Lower leg skin (tissue), 3 donors: ENCODE results near the gene SKA1.

ENCODE experiments used
- POLR2A ChIP-seq, 2 donors: fragments of 450-650 bp; IDR thresholded peaks; one replicate each; pipeline ENCODE4 v1.6.1; 2016 to 2017; ENCODE audit warnings: antibody characterized with exemption in 2 of 2, mild to moderate bottlenecking in 1 of 2, moderate library complexity in 1 of 2
- TF ChIP-seq, protein P1 (sequence below), 3 donors: fragments of 450-650 bp; IDR thresholded peaks; one replicate each; pipeline ENCODE4 v1.5.1; 2016; ENCODE audit warnings: antibody characterized with exemption in 3 of 3, mild to moderate bottlenecking in 3 of 3, moderate library complexity in 2 of 3

DNA sequence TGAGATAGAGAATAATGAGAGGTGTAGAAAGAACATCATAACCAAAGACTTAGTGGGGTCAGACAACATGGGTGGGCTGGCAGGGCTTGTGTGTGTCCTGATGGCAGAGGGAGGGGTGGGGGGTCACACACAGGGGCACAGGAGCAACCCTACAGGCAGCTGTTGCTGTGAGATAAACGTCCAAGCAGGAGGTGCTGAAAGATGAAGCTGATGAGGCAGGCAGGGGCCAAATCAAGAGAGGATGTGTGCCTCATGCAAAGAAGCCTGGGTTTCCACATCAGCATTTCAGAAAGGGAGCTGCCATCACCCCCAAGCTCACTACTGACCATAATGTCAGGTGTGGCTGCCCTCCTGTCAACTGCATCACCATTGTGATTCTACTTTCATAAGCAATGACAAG, 16.0 kb upstream of the SKA1 start:
- TF ChIP-seq, protein P1, sequence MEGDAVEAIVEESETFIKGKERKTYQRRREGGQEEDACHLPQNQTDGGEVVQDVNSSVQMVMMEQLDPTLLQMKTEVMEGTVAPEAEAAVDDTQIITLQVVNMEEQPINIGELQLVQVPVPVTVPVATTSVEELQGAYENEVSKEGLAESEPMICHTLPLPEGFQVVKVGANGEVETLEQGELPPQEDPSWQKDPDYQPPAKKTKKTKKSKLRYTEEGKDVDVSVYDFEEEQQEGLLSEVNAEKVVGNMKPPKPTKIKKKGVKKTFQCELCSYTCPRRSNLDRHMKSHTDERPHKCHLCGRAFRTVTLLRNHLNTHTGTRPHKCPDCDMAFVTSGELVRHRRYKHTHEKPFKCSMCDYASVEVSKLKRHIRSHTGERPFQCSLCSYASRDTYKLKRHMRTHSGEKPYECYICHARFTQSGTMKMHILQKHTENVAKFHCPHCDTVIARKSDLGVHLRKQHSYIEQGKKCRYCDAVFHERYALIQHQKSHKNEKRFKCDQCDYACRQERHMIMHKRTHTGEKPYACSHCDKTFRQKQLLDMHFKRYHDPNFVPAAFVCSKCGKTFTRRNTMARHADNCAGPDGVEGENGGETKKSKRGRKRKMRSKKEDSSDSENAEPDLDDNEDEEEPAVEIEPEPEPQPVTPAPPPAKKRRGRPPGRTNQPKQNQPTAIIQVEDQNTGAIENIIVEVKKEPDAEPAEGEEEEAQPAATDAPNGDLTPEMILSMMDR (IDR thresholded peaks at IDR 0.05), result no peak
- no peak for TF ChIP-seq POLR2A (IDR thresholded peaks at IDR 0.05)
